GM19043 (cell line): Measurements from ENCODE around the gene PAQR4.
"Not testable (repeated sequence)": the region's sequence is repeated elsewhere in the genome, so short reads cannot be mapped to it uniquely, and the experiment has no call there.

ENCODE experiments used
- ATAC-seq: cut with Tn5 transposase; IDR thresholded peaks from one replicate; pipeline ENCODE4 v1.9.1; 2021; ENCODE audit warnings: low read depth; ENCODE audit not compliant: unreplicated experiment

The PAQR4 gene

GRCh38 chr16:2942045-2942444 is 27.1 kb upstream of the PAQR4 start:
- no peak for ATAC-seq

GRCh38 chr16:2943716-2944115 is 25.4 kb upstream of the PAQR4 start:
- not testable (repeated sequence) for ATAC-seq

GRCh38 chr16:2946649-2947048 is 22.5 kb upstream of the PAQR4 start:
- ATAC-seq: no peak

- ATAC-seq: no peak
Measured at GRCh38 chr16:2948807-2949704, 20.1 kb upstream of the PAQR4 start.

- no peak for ATAC-seq
Measured at GRCh38 chr16:2949705-2950352, 19.3 kb upstream of the PAQR4 start.

GRCh38 chr16:2950353-2950724 is 18.8 kb upstream of the PAQR4 start:
- ATAC-seq: no peak

- no peak for ATAC-seq
Measured at GRCh38 chr16:2950773-2951172, 18.4 kb upstream of the PAQR4 start.

GRCh38 chr16:2952679-2953078 is 16.5 kb upstream of the PAQR4 start:
- no peak for ATAC-seq

- ATAC-seq: no peak
Measured at GRCh38 chr16:2953706-2954627, 15.2 kb upstream of the PAQR4 start.

- ATAC-seq: no peak
Measured at GRCh38 chr16:2954656-2955381, 14.3 kb upstream of the PAQR4 start.

- no peak for ATAC-seq
Measured at GRCh38 chr16:2955438-2955778, 13.7 kb upstream of the PAQR4 start.

- no peak for ATAC-seq
Measured at GRCh38 chr16:2955779-2956578, 13.2 kb upstream of the PAQR4 start.

GRCh38 chr16:2956579-2956956 is 12.6 kb upstream of the PAQR4 start:
- no peak for ATAC-seq

- no peak for ATAC-seq
Measured at GRCh38 chr16:2959206-2959605, 9.9 kb upstream of the PAQR4 start.

GRCh38 chr16:2960183-2961010 is 8.8 kb upstream of the PAQR4 start:
- no peak for ATAC-seq

- no peak for ATAC-seq
Measured at GRCh38 chr16:2962334-2963073, 6.6 kb upstream of the PAQR4 start.

GRCh38 chr16:2963074-2963722 is 6.0 kb upstream of the PAQR4 start:
- no peak for ATAC-seq
